Activated T-cell treated with anti-CD3 and anti-CD28 coated beads, Interleukin-2, amount 50 U/mL, for 72 hours (primary cell): Measurements from ENCODE around the gene MTA3. TPM values are rescaled to one million over a fixed set of nuclear protein-coding genes. Genes with fewer than 3 reads are reported as not detected.

Experiments
- ATAC-seq, 2 donors: fragments of 150-1000 bp; cut with Tn5 transposase; replicated peaks in 1 of 2; 2 replicates each; pipeline ENCODE4 v1.10.0; 2021; ENCODE audit warnings: moderate library complexity in 2 of 2, mild to moderate bottlenecking in 1 of 2
- DNase-seq, 2 donors: peaks; one replicate each; pipeline ENCODE4 v3.0.0; 2021 to 2022; ENCODE audit warnings: mixed read lengths in 1 of 2
- H3K27ac Mint-ChIP-seq: one replicate; pipeline ENCODE4 v1.8.0; 2022; ENCODE audit warnings: mild to moderate bottlenecking, moderate library complexity, mixed read lengths
- H3K27me3 Mint-ChIP-seq: one replicate; pipeline ENCODE4 v1.8.0; 2022; ENCODE audit warnings: low read depth, mixed read lengths
- H3K36me3 Mint-ChIP-seq, 2 donors: one replicate each; pipeline ENCODE4 v1.8.0; 2022; ENCODE audit warnings: mixed read lengths in 2 of 2, mild to moderate bottlenecking in 1 of 2; ENCODE audit not compliant: insufficient read depth in 2 of 2
- H3K4me1 Mint-ChIP-seq: one replicate; pipeline ENCODE4 v1.8.0; 2022; ENCODE audit warnings: low read depth, mixed read lengths
- H3K4me3 Mint-ChIP-seq, 2 donors: one replicate each; pipeline ENCODE4 v1.8.0; 2022; ENCODE audit warnings: mild to moderate bottlenecking in 2 of 2, mixed read lengths in 2 of 2, moderate library complexity in 2 of 2
- H3K9me3 Mint-ChIP-seq, 2 donors: one replicate each; pipeline ENCODE4 v1.8.0; 2022; ENCODE audit warnings: mixed read lengths in 2 of 2
- total RNA-seq, 2 donors: library from RNA; stranded (reverse); gene quantifications; one replicate each; pipeline ENCODE4 v1.2.3, GENCODE V29; 2022

The MTA3 gene
- total RNA-seq, 2 donors from 2014 or later, result 36.7 to 47.3 TPM

GRCh38 chr2:42769583-42770287 is 201.3 kb downstream of the MTA3 start:
- no peaks in the 10 kb centered on the region for H3K27me3 Mint-ChIP-seq
- ATAC-seq, result peak in 1 of 2 donors; percentile 13
- peaks cover 4% of the 10 kb centered on the region for H3K4me1 Mint-ChIP-seq
- DNase-seq, result no peak
- H3K9me3 Mint-ChIP-seq, result no peaks in the 10 kb centered on the region
- no peak overlapping the region for H3K4me3 Mint-ChIP-seq
- no peaks in the 10 kb centered on the region for H3K36me3 Mint-ChIP-seq
- no peak overlapping the region for H3K27ac Mint-ChIP-seq

GRCh38 chr2:42770288-42771131 is 202.1 kb downstream of the MTA3 start:
- no peak overlapping the region for H3K4me3 Mint-ChIP-seq
- no peak overlapping the region for H3K27ac Mint-ChIP-seq
- peak in 1 of 2 donors; percentile 9 for DNase-seq
- peak; percentile 63 to 65 for ATAC-seq
- H3K4me1 Mint-ChIP-seq, result peaks cover 12% of the 10 kb centered on the region
- H3K36me3 Mint-ChIP-seq, result no peaks in the 10 kb centered on the region
- no peaks in the 10 kb centered on the region for H3K27me3 Mint-ChIP-seq
- H3K9me3 Mint-ChIP-seq, result no peaks in the 10 kb centered on the region

- ATAC-seq, result no peak
Measured at GRCh38 chr2:42771546-42772153, 203.2 kb downstream of the MTA3 start.

GRCh38 chr2:42775186-42775585 is 206.8 kb downstream of the MTA3 start:
- Mint-ChIP-seq H3K36me3 (peaks cover 2 to 8% of the 10 kb centered on the region in 2 donors), H3K9me3 (peaks cover 0 to 2% of the 10 kb centered on the region in 2 donors), H3K27me3 (no peaks in the 10 kb centered on the region), H3K4me1 (peaks cover 24% of the 10 kb centered on the region), H3K4me3 (peak overlapping the region; percentile 1 to 29), H3K27ac (peak overlapping the region; percentile 68)
- DNase-seq, result no peak
- no peak for ATAC-seq

More at GRCh38 chr2:42771546-42772153, 203.2 kb downstream of the MTA3 start:
- Mint-ChIP-seq H3K9me3 (no peaks in the 10 kb centered on the region), H3K27ac (no peak overlapping the region), H3K36me3 (no peaks in the 10 kb centered on the region), H3K27me3 (no peaks in the 10 kb centered on the region), H3K4me1 (peaks cover 23% of the 10 kb centered on the region), H3K4me3 (no peak overlapping the region)
- DNase-seq, result no peak

GRCh38 chr2:42775810-42776209 is 207.4 kb downstream of the MTA3 start:
- H3K4me1 Mint-ChIP-seq, result peaks cover 24% of the 10 kb centered on the region
- H3K4me3 Mint-ChIP-seq, result peak overlapping the region in 1 of 2 donors; percentile 29
- DNase-seq (no peak), ATAC-seq (no peak)
- H3K36me3 Mint-ChIP-seq, result peaks cover 2 to 11% of the 10 kb centered on the region in 2 donors
- peak overlapping the region; percentile 68 for H3K27ac Mint-ChIP-seq
- no peaks in the 10 kb centered on the region for H3K27me3 Mint-ChIP-seq
- peaks cover 0 to 2% of the 10 kb centered on the region in 2 donors for H3K9me3 Mint-ChIP-seq

GRCh38 chr2:42777883-42778805 is 209.7 kb downstream of the MTA3 start:
- Mint-ChIP-seq H3K27ac (no peak overlapping the region), H3K4me1 (peaks cover 24% of the 10 kb centered on the region), H3K4me3 (no peak overlapping the region), H3K27me3 (no peaks in the 10 kb centered on the region), H3K36me3 (peaks cover 5 to 11% of the 10 kb centered on the region in 2 donors), H3K9me3 (peaks cover 0 to 2% of the 10 kb centered on the region in 2 donors)
- ATAC-seq (no peak), DNase-seq (no peak)

GRCh38 chr2:42781181-42781580 is 212.7 kb downstream of the MTA3 start:
- peaks cover 0 to 2% of the 10 kb centered on the region in 2 donors for H3K9me3 Mint-ChIP-seq
- ATAC-seq (no peak), DNase-seq (no peak)
- H3K4me3 Mint-ChIP-seq, result no peak overlapping the region
- no peak overlapping the region for H3K27ac Mint-ChIP-seq
- peaks cover 5% of the 10 kb centered on the region for H3K4me1 Mint-ChIP-seq
- H3K27me3 Mint-ChIP-seq, result no peaks in the 10 kb centered on the region
- peaks cover 5 to 11% of the 10 kb centered on the region in 2 donors for H3K36me3 Mint-ChIP-seq

GRCh38 chr2:42783511-42783910 is 215.1 kb downstream of the MTA3 start:
- DNase-seq, result no peak

GRCh38 chr2:42784204-42784880 is 215.9 kb downstream of the MTA3 start:
- H3K4me1 Mint-ChIP-seq, result peaks cover 11% of the 10 kb centered on the region
- no peaks in the 10 kb centered on the region for H3K9me3 Mint-ChIP-seq
- H3K36me3 Mint-ChIP-seq, result peaks cover 3 to 4% of the 10 kb centered on the region in 2 donors
- H3K27me3 Mint-ChIP-seq, result no peaks in the 10 kb centered on the region
- ATAC-seq (no peak), DNase-seq (no peak)
- H3K27ac Mint-ChIP-seq, result no peak overlapping the region
- no peak overlapping the region for H3K4me3 Mint-ChIP-seq

More at GRCh38 chr2:42783511-42783910, 215.1 kb downstream of the MTA3 start:
- H3K4me3 Mint-ChIP-seq, result no peak overlapping the region
- H3K27ac Mint-ChIP-seq, result no peak overlapping the region
- H3K36me3 Mint-ChIP-seq, result peaks cover 3 to 4% of the 10 kb centered on the region in 2 donors
- H3K27me3 Mint-ChIP-seq, result no peaks in the 10 kb centered on the region
- peaks cover 11% of the 10 kb centered on the region for H3K4me1 Mint-ChIP-seq
- H3K9me3 Mint-ChIP-seq, result no peaks in the 10 kb centered on the region
- ATAC-seq, result no peak

- H3K36me3 Mint-ChIP-seq, result peaks cover 0 to 4% of the 10 kb centered on the region in 2 donors
- H3K27ac Mint-ChIP-seq, result no peak overlapping the region
- no peaks in the 10 kb centered on the region for H3K9me3 Mint-ChIP-seq
- no peak overlapping the region for H3K4me3 Mint-ChIP-seq
- peaks cover 24% of the 10 kb centered on the region for H3K4me1 Mint-ChIP-seq
- H3K27me3 Mint-ChIP-seq, result peaks cover 22% of the 10 kb centered on the region
- ATAC-seq (no peak), DNase-seq (no peak)
Measured at GRCh38 chr2:42786561-42787345, 218.3 kb downstream of the MTA3 start.

GRCh38 chr2:42787424-42787787 is 219.0 kb downstream of the MTA3 start:
- DNase-seq, result no peak
- H3K27me3 Mint-ChIP-seq, result peaks cover 26% of the 10 kb centered on the region
- no peak overlapping the region for H3K27ac Mint-ChIP-seq
- no peaks in the 10 kb centered on the region for H3K9me3 Mint-ChIP-seq
- H3K36me3 Mint-ChIP-seq, result peaks cover 2 to 8% of the 10 kb centered on the region in 2 donors
- H3K4me3 Mint-ChIP-seq, result no peak overlapping the region
- H3K4me1 Mint-ChIP-seq, result peaks cover 29% of the 10 kb centered on the region
- ATAC-seq, result no peak
